Panc1 (cell line): ENCODE data around the gene KRT13. TPM values are rescaled to one million over a fixed set of nuclear protein-coding genes. Genes with fewer than 3 reads are reported as not detected.

ENCODE experiments used
- ATAC-seq: fragments of 200-7000 bp; cut with Tn5 transposase; 2 replicates; pipeline ENCODE4 v1.9.1; 2020; ENCODE audit warnings: mild to moderate bottlenecking, moderate library complexity
- BruUV-seq: library from RNA; stranded (reverse); fragments of 400-500 nt; replicated peaks from 2 replicates; lab custom pipeline; 2021; lab: Mats Ljungman, UMichigan
- CTCF ChIA-PET: fragments of 300-600 bp; sonication (Branson Sonifier 250); formaldehyde crosslinking; loops from one replicate; lab custom pipeline; 2022; ENCODE audit warnings: antibody characterized with exemption; lab: Charles Lee
- POLR2A ChIA-PET: fragments of 300-600 bp; sonication (Branson Sonifier 250); formaldehyde crosslinking; loops from one replicate; lab custom pipeline; 2022; ENCODE audit warnings: antibody characterized with exemption; lab: Charles Lee
- DNase-seq: peaks from one replicate; pipeline ENCODE4 v3.0.0-alpha.2; 2010; ENCODE audit warnings: low read depth, low spot score
- H3K27ac ChIP-seq: 2 replicates; pipeline ENCODE4 v1.5.1; 2011; ENCODE audit warnings: mild to moderate bottlenecking, low read length, inconsistent platforms
- H3K27me3 ChIP-seq: fragments of 200-500 bp; sonication (Bioruptor generic); 2 replicates; pipeline ENCODE4 v1.6.0; 2014; ENCODE audit warnings: low read length, inconsistent platforms; ENCODE audit not compliant: control insufficient read depth, insufficient read depth
- H3K36me3 ChIP-seq: fragments of 200-500 bp; sonication (Bioruptor generic); 2 replicates; pipeline ENCODE4 v1.5.1; 2014; ENCODE audit warnings: inconsistent platforms, mild to moderate bottlenecking, low read length, moderate library complexity; ENCODE audit not compliant: control insufficient read depth, insufficient read depth
- H3K4me1 ChIP-seq: 2 replicates; pipeline ENCODE4 v1.5.1; 2011; ENCODE audit warnings: inconsistent platforms, mild to moderate bottlenecking, low read length, moderate library complexity; ENCODE audit not compliant: control insufficient read depth, insufficient read depth
- H3K4me3 ChIP-seq, 2 experiments: 2 replicates each; pipeline ENCODE4 v1.5.1; 2011 to 2012; ENCODE audit warnings: low read depth in 2 of 2, low read length in 2 of 2, mild to moderate bottlenecking in 2 of 2, inconsistent platforms in 1 of 2, moderate library complexity in 1 of 2
- H3K9me3 ChIP-seq: fragments of 200-500 bp; sonication (Bioruptor generic); 2 replicates; pipeline ENCODE4 v1.5.1; 2014; ENCODE audit warnings: low read depth, mild to moderate bottlenecking, inconsistent platforms, low read length, moderate library complexity; ENCODE audit not compliant: control insufficient read depth, insufficient read depth
- CTCF ChIP-seq: fragments of 450-650 bp; IDR thresholded peaks from 2 replicates; pipeline ENCODE4 v1.5.1; 2017; ENCODE audit warnings: mild to moderate bottlenecking
- POLR2AphosphoS5 ChIP-seq: IDR thresholded peaks from 2 replicates; pipeline ENCODE4 v1.6.1; 2012; ENCODE audit warnings: mild to moderate bottlenecking, low read depth, low read length, moderate library complexity
- REST ChIP-seq, 2 experiments: IDR thresholded peaks; 2 replicates each; pipeline ENCODE4 v1.6.1; 2011 to 2012; ENCODE audit warnings: low read depth in 2 of 2, control low read depth in 1 of 2, low read length in 1 of 2, mild to moderate bottlenecking in 1 of 2, moderate library complexity in 1 of 2; ENCODE audit not compliant: insufficient read depth in 1 of 2
- SIN3A ChIP-seq: IDR thresholded peaks from 2 replicates; pipeline ENCODE4 v1.6.1; 2012; ENCODE audit warnings: low read depth, mild to moderate bottlenecking, low read length, moderate library complexity, borderline replicate concordance; ENCODE audit not compliant: insufficient read depth
- TCF7L2 ChIP-seq: IDR thresholded peaks from 2 replicates; pipeline ENCODE4 v1.6.1; 2011; ENCODE audit warnings: mild to moderate bottlenecking, low read depth, low read length, inconsistent platforms
- in situ Hi-C: cut with HindIII; loops from 2 replicates; pipeline ENCODE4 v1.10.0; 2016; ENCODE audit warnings: low sequenced_read_pairs, low pct_unique_long_range_greater_than_20kb
- intact Hi-C: fragments of 100-400 bp; cut with micrococcal nuclease; formaldehyde crosslinking; loops from one replicate; pipeline ENCODE4 v1.10.0; 2022; ENCODE audit not compliant: unreplicated experiment
- total RNA-seq: library from RNA; stranded (reverse); gene quantifications from one replicate; pipeline ENCODE4 v1.2.1, GENCODE V29; 2021; ENCODE audit not compliant: unreplicated experiment

Gene KRT13
- total RNA-seq, 1 experiment from 2014 or later: 0.36 TPM

GRCh38 chr17:41483991-41484826 is 21.2 kb downstream of the KRT13 start:
- ATAC-seq: peak; percentile 42
- intact Hi-C loops: loop anchor here (5.0 kb wide), 1 partner anchor 382 kb away; the partner anchor contains the start of gene KRTAP4-16
- POLR2A ChIA-PET: no interaction called here

GRCh38 chr17:41483531-41483930 is 21.9 kb downstream of the KRT13 start:
- H3K27me3 ChIP-seq: no peaks in the 10 kb centered on the region
- no peaks in the 10 kb centered on the region for H3K9me3 ChIP-seq
- H3K4me3 ChIP-seq: no peak overlapping the region
- no TSS peak for BruUV-seq
- in situ Hi-C loops: no loop called here
- intact Hi-C loops: loop anchor here (5.0 kb wide), 1 partner anchor 381 kb away; the partner anchor contains the start of gene KRTAP4-16
- ChIA-PET CTCF (no interaction called here), POLR2A (no interaction called here)
- ATAC-seq (no peak), DNase-seq (no peak)
- no peaks in the 10 kb centered on the region for H3K36me3 ChIP-seq
- no peak overlapping the region for H3K27ac ChIP-seq
- H3K4me1 ChIP-seq: peaks cover 17% of the 10 kb centered on the region
- no peak for TF ChIP-seq POLR2AphosphoS5
- no peak for TF ChIP-seq TCF7L2
- no peak for TF ChIP-seq SIN3A
- TF ChIP-seq CTCF: no peak

More at GRCh38 chr17:41483991-41484826, 21.2 kb downstream of the KRT13 start:
- CTCF ChIA-PET: no interaction called here
- Histone ChIP-seq H3K4me1 (peaks cover 17% of the 10 kb centered on the region), H3K4me3 (no peak overlapping the region), H3K27ac (no peak overlapping the region), H3K27me3 (no peaks in the 10 kb centered on the region), H3K36me3 (no peaks in the 10 kb centered on the region), H3K9me3 (no peaks in the 10 kb centered on the region)
- BruUV-seq: no TSS peak
- in situ Hi-C loops: no loop called here
- no peak for DNase-seq
- no peak for TF ChIP-seq TCF7L2
- no peak for TF ChIP-seq SIN3A
- no peak for TF ChIP-seq POLR2AphosphoS5
- no peak for TF ChIP-seq REST (IDR thresholded peaks at IDR 0.05; ENCODE audit: insufficient read depth in 1 of 2, low read depth in 2 of 2, low read length in 1 of 2)
- TF ChIP-seq CTCF: no peak
